Measurements from ENCODE around the gene SEMA3A. TPM values are rescaled to one million over a fixed set of nuclear protein-coding genes. Genes with fewer than 3 reads are reported as not detected.

Gene SEMA3A
- total RNA-seq, 1 experiment from 2014 or later = 14.2 TPM

GRCh38 chr7:84108787-84109186 lies 85.8 kb downstream of the SEMA3A start:
- CTCF ChIA-PET = no interaction called here
- intact Hi-C loops (cut with micrococcal nuclease) = no loop called here

More at GRCh38 chr7:84108787-84109186, 85.8 kb downstream of the SEMA3A start:
- RAD21 ChIA-PET (ENCODE audit: low non-redundant PET in 1 of 2, low total read pairs in 2 of 2, uncharacterized antibody in 2 of 2, unreplicated experiment in 2 of 2) = no interaction called here
- Histone ChIP-seq H3K4me2 (ENCODE audit: low read length) (no peak overlapping the region), H3K27ac (ENCODE audit: low read depth, low read length) (no peak overlapping the region), H3K79me2 (ENCODE audit: insufficient read depth, low read length) (no peaks in the 10 kb centered on the region), H3K27me3 (ENCODE audit: insufficient read depth, low read length) (no peaks in the 10 kb centered on the region), H3K36me3 (ENCODE audit: control insufficient read depth in 1 of 2, insufficient read depth in 2 of 2, low read length in 2 of 2) (no peaks in the 10 kb centered on the region), H3K4me1 (ENCODE audit: control insufficient read depth in 1 of 2, insufficient read depth in 2 of 2, low read length in 2 of 2) (peaks cover 0 to 10% of the 10 kb centered on the region in 2 experiments; a peak in 1 of 4 replicates), H3K9ac (ENCODE audit: low read length) (no peak overlapping the region), H2AFZ (ENCODE audit: low read depth, low read length, poor library complexity, severe bottlenecking) (no peak overlapping the region), H4K20me1 (ENCODE audit: insufficient read depth) (no peaks in the 10 kb centered on the region), H3K9me2 (ENCODE audit: insufficient read depth) (no peaks in the 10 kb centered on the region), H3K4me3 (replicated peaks in 1 of 2; ENCODE audit: low read depth in 1 of 2, low read length in 2 of 2) (no peak overlapping the region), H3K9me3 (ENCODE audit: control insufficient read depth in 1 of 2, insufficient read depth in 1 of 2, low read depth in 1 of 2, low read length in 2 of 2) (no peaks in the 10 kb centered on the region)
- no TSS peak for BruUV-seq (replicated peaks)
- no peak for DNase-seq (ENCODE audit: low read depth, low spot score)
- TF ChIP-seq ATF3 (IDR thresholded peaks at IDR 0.05) (no peak), CEBPB (IDR thresholded peaks at IDR 0.05; ENCODE audit: low read depth) (no peak), FOSL1 (IDR thresholded peaks at IDR 0.05; ENCODE audit: low read depth) (no peak), SIN3A (IDR thresholded peaks at IDR 0.05; ENCODE audit: low read depth) (no peak), CTCF (IDR thresholded peaks at IDR 0.05 in 2 of 3, conservative IDR thresholded peaks at IDR 0.05 in 1 of 3; ENCODE audit: borderline replicate concordance in 1 of 3, insufficient read depth in 1 of 3, low read depth in 2 of 3, low read length in 2 of 3) (no peak)
- ATAC-seq = no peak
- POLR2A ChIA-PET = no interaction called here
